Occipital lobe (tissue), 2 donors: ENCODE measurements around the gene DGKB. TPM values are rescaled to one million over a fixed set of nuclear protein-coding genes. Genes with fewer than 3 reads are reported as not detected.

ENCODE experiments used
- DNase-seq: peaks from one replicate; lab custom pipeline; 2025; lab: John Stamatoyannopoulos, UW
- total RNA-seq: library from RNA; depleted of rRNA; stranded (reverse); fragments of >200 nt; gene quantifications from one replicate; pipeline ENCODE4 v1.2.3, GENCODE V29; 2014

Gene DGKB
- total RNA-seq = 6.6 TPM

DNA sequence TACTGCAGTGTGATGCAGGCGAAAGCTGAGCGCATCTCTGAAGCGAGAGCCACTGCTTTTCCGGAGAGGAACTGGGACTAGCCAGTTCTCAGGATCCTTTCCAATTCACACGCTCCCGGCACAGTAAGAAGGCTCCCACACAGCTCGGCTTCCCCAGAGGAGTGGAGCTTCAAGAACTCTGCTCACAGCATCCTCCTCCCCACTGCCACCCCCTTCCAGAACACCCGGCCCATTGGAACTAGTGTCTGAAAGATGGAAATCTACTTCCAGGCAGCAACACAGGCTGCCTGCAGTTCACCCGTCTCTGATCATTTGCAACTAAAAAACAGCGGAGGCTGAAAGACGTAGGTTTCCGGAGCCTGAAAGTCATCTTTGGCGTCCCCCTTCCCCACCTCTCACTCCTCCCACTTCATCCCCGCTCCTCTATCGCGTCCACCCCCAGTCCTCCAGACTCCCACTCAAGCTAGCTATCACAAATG is at the start of gene DGKB:
Gene DGKB (minus strand): TSS at position 163 of the 479 bp plus-strand sequence.
- peak; percentile 65 for DNase-seq

DNA sequence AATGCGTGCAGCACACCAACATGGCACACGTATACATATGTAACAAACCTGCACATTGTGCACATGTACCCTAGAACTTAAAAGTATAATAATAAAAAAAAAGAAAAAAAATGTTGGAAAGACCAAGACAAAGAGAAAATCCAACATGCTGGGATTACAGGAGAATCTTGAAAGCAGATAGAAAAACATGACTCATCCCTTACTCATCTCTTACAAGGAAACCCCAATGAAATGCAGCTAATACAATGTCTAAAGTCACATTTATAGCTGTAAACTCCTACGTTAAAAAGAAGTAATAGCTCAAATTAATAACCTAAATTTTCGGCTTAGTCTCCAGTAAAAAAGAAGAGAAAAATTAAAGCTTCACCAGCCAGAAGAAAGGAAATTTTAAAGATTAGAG is 47.5 kb upstream of the DGKB start:
- no peak for DNase-seq

DNA sequence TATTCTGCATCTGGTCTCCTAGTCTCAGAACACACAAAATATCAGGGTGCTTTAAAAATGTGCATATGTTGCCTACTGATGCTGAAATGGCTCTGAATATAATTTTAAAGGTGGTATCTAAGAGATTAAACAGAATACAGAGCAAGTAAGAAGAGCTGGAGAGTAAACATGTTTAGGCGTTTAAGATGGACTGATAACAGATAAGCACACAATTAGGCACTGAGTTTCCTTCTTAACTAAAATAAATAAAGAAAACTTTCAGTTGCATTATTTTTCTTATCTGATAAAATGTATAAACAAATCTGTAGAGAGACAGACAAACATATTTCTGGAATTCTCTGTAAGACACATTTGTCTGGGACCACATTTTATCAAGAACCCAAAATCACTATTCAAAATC is 35.6 kb upstream of the DGKB start:
- DNase-seq = no peak

DNA sequence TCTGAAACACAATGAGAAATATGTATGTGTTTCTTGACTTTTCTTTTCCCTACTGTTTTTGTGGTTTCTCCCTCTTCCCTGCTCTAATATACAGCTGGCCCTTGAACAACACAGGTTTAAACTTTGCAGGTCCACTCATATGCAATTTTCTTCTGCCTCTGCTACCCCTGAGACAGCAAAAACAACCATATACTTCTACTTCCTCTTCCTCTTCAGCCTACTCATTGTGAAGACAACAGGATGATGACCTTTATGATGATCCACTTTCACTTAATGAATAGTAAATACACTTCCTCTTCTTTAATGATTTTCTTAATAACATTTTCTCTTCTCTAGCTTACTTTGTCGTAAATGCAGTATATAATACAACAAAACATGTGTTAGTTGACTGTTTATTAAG is 35.0 kb upstream of the DGKB start:
- DNase-seq = no peak

DNA sequence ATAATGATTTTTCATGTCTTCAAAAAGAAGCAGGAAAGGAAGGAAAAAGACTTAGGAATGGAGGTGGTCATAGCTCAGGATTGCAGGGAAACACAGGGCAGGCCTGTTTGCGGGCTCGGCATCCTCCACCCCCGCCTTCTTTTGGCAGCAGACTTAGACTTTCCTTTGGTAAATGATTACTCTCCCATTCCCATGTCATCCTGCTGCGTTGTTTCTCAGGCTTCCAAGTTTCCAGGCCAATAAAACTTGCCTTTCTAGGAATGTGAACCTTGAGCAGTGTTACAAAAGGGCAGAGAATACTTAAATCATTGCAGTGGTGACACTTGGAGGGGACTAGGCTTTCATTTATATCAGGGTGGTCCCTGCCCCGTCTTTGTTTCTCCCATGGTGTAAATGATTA is 34.0 kb upstream of the DGKB start:
- no peak for DNase-seq

DNA sequence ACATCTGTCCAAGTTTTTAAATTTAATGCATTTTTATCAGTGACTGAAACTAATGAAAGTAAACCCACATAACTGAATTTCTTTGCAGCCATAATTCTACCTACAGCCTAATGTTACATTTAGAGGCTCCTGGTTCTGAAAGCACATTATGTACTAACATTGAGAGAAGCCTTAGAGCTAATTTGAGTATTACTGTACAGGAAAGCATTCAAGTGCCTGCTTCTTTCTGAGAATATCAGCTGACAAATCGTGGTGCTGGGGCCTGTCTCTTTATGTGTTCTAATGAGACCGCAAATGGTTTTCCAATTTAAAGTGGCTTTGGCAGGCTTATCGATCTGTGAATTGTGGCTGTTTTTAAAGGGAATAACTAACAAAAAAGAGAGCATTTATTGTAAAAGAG is 32.3 kb upstream of the DGKB start:
- DNase-seq = no peak

DNA sequence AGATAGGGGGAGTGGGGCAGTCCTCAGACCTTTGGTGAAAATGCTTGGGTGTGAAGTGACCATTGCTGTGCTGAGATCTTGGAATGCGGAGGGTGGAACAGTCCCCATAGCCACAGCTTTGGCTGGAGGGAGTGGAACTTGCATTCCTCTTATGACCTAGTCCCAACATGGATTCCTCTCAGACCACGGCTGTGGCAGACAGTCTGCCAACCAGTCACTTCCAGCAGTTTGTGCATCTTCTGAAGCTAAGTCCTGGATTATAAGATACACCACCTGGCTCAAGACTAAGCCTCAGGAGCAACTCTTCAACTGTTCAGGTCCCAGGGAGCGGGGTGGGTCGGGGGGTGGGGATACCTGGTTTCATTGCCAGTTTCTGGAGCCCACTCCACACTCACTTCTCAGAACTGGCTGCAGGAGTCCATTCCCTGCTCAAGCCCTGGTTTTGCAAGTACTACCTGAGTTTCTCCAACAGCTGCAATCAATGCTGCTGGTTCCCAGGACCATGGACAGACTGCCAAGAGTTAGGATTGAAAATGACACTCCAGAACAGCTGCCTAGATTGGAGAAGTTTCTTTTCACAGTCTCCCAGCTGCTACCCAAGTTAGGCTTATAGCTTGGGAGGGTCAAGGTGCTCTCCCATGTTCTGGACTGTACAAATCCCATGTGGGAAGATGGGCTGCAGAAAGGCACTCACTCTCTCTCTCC is 29.1 kb upstream of the DGKB start:
- no peak for DNase-seq

DNA sequence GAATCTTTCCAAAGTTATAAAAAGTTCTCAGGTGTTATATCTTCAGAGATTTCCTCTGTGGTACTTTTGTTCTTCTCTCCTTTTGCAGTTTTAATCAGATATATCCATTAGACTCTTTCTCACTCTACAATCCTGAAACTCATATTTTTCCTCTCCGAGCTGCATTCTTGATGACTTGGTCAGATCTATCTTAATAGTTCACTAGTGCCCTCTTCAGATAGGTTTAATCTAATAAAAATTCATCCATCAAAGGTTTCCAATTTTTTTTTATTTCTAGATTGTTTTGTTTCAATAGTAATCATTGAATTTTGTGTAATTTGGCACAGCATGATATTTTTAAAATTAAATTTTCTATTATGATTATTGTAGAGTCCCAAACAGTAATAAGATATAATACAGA is 21.8 kb upstream of the DGKB start:
- no peak for DNase-seq

DNA sequence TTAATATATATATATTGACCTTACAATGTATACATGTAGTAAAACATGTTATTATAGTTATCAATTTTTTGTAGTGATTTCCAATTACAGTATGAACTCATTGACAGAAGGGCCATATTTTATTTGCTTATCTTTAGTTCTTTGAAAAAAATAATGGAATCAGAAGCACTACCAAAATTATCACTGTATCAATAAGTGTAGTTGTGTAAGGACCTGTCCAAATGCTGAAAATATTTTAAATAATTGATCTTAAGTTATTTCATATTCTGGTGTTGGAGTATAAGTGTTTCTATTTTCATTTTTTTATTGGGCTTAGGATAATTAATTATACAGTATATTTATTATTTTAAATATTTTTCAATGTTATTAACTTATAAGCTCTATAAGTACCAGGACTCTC is 8.5 kb upstream of the DGKB start:
- no peak for DNase-seq

DNA sequence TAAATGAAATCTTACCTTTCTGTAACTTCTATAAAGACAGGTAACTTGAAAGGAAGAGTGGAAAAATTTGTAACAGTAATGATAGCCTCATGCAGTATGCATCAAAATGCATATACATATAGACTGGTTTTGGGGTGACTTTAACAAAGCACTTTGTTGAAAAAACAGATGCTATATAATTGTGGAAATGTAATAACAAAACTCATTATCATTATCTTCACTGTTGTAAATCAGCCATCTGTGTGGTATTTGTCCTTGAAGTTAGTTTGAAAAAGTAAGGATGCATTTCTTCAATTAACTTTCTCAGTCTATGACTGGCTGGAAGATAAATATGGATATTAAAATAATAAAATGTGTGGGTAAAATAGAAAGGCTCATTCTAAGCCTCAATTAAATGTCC is 6.1 kb upstream of the DGKB start:
- no peak for DNase-seq

DNA sequence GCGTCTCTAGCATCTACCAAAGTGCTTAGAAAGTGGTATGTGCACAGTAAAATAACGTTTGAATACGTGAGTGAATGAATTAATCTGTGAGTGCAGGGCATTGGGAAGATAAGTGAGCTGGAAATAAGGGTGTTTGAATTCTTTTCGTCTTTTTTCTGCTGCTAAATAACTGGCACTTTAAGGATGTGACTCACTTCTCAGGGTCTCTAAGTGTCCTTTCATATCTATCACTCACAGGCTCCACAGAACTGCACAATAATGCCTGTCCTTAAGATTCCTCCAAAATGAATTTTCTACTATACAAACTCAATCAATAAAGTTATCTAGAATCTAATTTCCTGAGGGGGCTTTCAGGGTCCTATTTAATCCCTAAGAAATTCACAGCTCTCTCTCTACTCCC is 3.2 kb upstream of the DGKB start:
- no peak for DNase-seq

DNA sequence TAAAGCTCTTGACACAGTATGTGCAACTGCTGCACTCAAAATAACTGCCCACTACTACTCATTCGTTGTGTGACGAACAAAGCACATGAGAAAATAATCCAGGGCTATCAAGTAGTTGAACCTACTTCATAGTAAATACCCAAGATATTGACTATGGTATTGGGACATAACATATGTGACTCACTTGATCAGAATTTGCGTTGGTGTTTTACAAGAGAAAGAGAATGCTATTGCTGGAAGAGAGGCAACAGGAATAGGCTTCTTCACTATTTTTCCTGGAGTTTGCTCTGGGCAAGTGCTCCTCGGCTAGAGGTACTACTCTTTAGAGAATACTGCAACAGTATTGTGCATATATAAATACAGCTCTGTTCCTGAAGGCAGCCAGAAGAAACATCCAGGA is 2.5 kb downstream of the DGKB start:
- DNase-seq = no peak

DNA sequence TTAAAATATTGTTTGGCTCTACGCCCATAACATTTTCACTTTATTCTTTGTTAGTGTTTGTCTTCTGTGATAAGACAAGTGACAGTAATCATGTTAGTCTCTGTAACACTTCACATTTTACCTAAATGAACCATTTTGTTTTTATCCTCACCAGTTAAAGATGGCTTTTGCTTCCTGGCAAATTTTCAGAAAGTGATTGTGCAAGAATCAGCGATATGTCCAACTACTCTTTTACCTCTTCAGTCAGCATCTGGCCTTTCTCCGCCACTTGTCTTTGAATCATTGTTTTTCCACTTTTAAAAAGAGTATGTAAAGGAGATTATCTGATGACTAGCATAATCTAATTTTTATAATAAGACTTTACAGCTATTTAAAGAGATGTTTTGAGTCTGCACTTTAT is 3.5 kb downstream of the DGKB start:
- DNase-seq = no peak

DNA sequence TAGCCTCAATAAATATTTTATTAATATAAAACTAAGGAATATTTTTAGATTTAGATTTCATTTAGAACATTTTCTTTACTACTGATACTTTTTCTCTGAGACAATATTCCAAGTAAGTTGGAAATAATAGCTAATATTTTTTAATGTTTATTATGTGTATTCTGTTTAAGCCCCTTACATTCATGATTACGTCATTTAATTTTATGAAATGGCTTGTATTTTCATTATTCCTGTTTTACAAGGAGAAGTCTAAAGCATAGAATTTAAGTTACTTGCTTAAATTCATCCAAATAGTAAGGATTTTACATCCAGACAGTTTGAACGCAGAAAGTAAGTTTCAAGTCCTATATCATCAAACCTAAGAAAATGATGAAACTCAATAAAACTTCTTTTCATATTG is 6.1 kb downstream of the DGKB start:
- DNase-seq = no peak

DNA sequence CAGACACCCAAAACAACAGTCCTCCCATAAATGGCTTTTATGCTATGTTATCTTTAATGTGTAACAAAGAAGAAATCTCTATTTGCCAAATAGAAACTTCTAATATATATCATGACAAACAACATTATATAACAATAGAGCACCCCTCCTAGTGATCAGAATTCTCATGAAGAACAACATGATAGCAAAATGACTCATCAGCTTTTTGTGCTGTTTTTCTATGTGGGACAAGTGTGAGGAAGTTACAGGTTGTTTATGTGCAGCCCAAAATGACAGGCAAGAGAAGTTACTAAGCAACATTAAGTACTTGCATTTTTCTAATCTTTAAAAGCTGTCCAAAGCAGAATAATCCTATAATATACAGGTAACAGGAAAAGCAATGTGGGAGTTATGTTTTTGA is 7.7 kb downstream of the DGKB start:
- DNase-seq = no peak

DNA sequence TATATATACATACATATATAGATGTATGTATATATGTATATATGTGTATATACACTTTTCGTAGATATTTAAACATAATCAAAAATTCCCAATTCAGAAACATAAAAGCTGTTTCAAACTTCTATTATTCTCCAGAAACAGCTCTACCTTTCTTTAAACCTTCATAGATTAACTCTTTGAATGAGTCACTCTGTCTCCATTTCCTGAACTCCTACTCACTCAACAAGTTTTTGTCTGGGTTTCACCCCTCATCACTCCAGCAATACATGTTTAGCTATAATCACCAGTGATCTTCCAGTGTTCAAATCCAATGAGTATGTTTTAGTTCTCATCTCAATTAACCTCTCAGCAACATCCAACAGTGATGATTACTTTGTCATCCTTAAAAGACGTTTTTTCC is 9.6 kb downstream of the DGKB start:
- no peak for DNase-seq

DNA sequence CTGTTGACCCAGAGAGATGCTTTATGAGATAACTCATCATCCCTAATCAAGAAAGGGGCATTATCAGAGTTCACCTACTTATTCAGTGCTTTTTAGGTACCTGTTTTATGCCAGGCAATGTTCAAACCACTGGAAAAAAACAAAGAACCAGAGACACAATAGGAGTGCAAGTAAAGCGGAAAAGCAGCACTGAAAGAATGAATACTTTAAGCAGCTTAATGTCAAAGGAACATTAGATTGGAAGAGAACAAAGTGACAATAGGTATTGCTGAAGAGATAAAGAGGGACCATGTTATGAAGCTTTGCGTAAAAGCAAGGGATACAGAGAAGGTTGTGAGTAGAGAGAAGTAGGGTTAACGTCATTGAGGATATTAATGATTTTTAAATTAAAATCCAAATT is 11.3 kb downstream of the DGKB start:
- no peak for DNase-seq

DNA sequence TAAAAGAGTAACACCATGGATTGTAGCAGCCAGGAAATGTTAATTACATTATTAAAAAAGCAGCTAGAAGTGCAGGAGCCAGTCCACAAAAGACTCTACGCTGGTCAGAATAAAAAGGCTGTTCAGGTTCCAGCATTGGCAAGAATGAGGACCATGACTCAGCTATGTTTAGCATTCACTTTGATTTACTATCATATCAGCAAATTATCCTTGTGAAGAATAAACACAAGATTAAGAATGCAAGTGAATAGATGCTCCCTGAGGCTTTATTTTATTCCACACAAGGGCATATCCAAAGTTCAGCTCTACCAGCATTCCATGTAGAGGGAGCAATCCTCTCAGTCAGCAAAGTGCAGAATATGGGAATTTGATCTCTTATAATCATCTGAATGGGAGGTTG is 13.6 kb downstream of the DGKB start:
- no peak for DNase-seq

DNA sequence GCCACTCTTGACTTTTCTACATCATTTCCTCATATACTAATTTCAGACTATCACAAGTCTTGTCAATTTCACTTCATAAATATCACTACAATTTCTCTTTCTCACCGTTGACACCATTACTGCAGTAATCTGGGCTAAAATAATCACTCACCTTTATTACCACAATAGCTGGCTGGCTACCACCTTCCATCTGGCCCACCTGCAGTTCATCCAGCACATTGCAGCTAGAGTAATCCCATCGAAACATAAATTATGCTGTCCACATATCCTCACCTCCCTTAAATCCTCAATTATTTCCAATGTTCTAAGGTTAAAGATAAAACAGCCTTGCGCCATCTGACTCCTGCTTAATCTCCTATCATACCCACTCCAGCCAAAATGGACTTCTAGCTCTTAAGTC is 16.0 kb downstream of the DGKB start:
- no peak for DNase-seq

DNA sequence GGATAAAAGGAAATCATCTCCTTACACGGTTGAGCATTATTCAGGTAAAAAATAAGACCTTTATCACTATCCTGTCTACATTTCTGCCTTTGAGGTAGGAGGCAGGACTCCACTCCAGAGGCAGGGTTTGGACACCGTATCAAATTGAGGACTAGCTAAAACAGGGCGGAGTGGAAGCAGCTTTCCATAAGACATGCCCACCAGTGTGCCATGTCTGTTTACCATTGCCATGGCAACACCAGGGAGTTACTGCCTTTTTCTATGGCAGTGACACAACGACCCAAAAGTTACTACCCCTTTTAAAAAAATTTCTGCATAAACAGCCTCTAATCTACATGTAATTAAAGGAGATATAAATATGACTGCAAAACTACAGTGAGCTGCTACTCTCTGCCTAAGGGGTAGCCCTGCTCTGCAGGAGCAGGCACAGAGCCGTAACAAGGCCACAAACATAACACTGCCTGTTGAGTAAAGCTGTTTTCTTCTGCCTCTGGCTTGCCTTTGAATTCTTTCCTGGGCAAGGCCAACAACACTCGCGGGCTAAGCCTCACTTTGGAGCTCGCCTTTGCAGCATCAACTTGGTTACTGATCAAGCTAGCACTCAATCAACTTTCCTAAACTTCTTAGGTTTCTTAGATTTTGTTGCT is 26.5 kb downstream of the DGKB start:
- no peak for DNase-seq

DNA sequence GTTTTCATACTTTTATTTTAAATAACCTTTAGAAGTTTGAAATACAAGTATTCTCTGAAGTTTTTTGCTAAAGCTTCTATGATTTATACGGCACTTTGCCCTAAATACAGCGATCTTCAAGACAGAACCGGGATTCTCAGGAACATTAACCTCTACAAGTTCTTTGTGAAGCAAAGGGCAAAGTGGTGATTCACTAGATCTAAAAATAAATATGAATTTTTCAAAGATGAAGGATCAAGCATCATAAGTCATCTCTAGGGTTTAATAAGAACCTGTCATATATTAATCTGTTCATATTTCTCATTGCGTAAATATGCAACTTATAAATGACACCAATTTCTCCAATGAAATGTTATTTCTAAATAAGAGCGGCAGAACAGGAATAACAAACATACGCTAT is 30.7 kb downstream of the DGKB start:
- no peak for DNase-seq

DNA sequence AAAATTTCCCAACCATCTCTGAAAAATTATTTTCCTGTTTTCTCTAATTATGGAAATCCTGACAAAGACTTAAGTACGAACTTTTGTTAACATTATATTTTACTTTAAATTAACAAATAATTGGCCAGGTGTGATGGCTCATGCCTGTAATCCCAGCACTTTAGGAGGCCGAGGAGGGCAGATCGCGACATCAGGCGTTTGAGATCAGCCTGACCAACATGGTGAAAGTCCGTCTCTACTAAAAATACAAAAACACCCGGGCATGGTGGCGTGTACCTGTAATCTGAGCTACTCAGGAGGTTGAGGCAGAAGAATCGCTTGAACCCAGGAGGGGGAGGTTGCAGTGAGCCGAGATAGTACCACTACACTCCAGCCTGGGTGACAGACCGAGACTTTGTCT is 32.2 kb downstream of the DGKB start:
- DNase-seq = no peak

DNA sequence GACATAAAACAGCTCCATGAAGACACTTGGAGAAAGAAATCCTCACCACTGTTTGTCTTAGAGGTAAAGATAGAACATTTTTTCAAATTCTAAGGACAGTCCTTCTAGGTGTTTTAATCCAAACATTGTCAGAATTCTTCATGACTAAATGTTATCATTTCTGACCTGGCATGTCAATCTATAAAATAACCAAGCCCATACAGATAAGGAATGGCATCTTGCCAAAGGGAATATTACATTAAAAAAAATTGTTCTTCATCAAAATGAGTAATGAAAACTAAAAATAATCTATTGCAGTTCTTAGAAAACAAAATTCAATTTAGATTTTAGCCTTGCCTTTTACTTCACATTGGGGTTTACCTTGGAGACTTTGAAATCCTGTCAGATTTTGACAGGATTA is 33.6 kb downstream of the DGKB start:
- DNase-seq = no peak

DNA sequence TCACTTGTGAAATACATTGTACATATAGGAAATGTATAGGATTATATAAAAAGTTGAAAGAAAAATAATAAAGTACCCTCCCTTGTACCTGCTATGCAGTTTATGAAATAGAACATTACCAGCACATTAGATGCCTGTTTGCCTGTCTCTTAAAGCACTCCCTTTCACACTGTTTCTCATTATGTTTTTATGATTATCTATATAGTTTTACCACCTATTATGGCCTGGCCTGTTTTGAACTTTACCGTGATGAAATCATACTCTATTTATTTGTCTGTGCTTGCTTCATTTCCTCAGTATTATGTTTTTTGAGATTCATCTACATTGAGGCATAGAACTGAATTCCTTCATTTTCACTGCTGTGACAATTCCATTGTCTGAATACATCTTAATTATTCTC is 41.1 kb downstream of the DGKB start:
- no peak for DNase-seq
